Kasumi-1 (cell line): ENCODE measurements around the gene XIRP1.

Experiments
- DNase-seq, 2 experiments: peaks; one replicate each; lab custom pipeline; 2025; lab: John Stamatoyannopoulos, UW

Gene XIRP1

DNA sequence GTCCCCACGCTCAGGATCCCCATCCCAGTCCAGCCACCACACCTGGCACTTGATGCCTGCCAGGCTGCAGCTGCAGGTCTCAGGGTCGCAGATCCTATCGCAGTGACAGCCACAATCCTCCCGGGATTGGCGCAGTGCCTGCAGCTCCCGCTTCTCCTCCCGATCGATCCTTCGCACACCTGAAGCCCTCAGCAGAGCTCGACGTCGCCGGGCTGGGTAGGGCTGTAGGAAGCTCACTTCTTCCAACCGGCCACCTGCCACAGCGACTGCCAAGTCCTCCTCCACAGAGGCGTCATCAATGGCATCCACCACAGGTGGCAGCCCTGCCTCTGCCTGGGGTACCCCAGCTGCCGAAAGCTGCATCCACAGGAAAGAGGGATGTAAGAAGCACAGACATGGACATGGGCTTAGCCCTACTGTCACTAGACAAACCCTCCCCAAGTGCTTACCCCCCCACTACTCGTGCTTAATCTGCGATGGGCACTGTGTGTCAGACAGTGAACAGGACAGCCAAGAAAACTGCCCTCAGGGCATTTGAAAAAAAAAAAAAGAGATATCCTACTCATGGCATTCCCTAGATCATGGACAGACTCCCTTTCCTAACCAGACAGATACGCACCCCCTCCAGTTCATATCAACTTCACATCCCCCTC is 48.2 kb downstream of the XIRP1 start:
- DNase-seq: no peak

DNA sequence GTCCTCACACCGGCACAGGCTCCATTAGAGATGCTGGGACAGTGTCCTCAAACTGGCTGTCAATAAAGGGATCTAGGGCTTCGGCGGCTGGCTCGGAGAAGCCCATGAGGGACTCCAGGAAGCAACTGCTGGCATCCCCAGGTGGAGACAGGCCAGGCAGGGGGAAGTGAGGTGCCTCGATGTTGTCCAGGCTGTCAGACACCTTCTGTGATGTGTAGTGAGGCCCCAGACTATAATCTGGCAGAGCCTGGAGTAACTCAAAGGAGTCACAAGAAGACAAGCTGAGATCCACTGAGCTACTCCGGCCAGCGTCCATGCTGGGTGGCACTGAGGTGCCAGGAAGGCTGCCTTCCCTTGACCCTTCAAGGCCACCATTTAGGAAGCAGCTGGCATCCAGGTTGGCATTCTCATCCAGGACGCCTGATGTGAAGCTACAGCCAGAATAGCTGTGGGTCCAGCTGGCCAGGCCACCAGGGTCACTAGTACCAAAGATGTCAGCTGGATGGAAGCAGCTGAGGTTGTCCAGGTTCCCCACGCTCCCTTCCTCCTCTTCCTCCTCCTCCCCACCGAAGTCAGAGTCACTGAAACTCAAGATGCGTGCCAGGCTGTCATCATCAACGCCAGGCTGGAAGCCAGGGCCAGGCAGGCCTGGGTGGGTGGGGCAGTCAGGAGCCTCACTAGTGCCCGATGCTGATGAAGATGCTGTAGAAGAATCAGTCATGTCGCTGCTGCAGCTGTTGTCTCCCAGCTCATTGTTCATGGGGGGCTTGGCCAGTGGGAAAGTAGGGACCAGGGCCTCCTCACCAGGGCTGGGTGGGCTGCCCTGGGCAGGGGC is 49.1 kb downstream of the XIRP1 start:
- DNase-seq: no peak

DNA sequence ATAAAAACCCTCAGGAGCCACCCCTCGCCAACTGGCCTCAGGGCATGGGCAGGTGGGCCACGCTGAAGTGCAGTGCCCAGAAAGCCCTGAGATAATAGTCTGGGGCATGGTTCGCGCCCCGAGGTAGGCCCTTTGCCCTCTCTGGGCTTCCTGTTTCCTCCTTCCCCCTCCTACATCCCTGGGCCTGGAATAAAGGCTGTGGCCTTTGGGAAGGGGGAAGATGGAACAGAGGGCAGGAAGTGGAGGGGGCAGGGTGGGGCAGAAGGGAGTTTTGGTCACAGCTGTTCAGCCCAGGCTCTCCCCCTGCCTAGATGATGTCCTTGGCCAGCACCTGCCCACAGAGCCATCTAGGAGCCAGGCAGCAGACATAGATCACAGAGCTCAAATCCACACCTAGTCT is 50.3 kb downstream of the XIRP1 start:
- no peak for DNase-seq

- DNase-seq: no peak
Measured at GRCh38 chr3:39141171-39141995, 51.0 kb downstream of the XIRP1 start.

GRCh38 chr3:39140341-39140971 is 51.9 kb downstream of the XIRP1 start:
- no peak for DNase-seq

DNA sequence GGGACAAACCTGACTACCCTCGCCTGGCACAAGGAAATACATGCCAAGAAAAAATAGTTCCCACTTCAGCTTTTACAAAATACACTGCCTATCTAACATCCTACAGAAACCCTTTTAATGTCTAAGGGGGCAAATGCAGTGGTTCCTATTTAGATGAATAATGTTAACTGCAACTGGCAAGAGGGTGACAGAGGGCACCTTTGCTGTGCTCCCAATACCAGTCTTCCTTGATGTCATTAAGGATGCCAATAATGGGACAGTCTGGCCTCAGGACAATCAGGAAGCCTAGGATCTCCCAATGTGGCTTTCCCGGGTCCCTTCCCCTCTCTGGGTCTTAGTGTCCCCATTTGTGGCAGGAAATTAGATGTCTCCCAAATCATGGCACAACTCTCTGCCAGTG is 53.0 kb downstream of the XIRP1 start:
- no peak for DNase-seq

DNA sequence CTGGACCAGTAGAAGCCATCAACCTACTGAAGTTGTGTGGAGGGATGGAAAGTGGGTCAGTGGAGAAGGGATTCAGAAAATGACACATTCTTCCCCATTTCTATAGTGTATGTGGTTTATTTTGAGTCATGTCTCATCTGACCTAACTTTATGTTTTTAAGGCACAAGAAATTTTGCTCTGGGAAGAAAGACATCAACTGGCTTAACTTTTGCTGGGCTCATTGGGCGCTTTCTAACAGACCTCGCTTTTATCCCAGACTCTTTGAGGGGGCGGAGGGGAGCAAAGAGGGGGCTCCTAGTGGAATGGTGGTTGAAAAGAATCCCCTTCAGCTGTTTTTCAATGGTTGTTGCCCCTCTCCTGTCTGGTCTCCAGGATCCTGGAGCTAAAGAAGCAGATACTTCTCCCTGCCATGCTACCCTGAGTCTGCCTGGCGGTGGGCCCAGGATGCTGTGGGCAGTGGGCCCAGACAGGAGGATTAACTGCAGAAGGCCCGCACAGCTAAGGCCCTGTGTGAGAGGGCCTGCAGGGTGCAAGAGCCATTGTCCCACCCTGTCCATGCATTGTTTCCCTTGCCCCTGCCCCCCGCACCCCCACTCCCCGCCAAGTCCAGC is 53.5 kb downstream of the XIRP1 start:
- no peak for DNase-seq

GRCh38 chr3:39137991-39138803 is 54.2 kb downstream of the XIRP1 start:
- no peak for DNase-seq

GRCh38 chr3:39137435-39137936 is 54.9 kb downstream of the XIRP1 start:
- DNase-seq: no peak

DNA sequence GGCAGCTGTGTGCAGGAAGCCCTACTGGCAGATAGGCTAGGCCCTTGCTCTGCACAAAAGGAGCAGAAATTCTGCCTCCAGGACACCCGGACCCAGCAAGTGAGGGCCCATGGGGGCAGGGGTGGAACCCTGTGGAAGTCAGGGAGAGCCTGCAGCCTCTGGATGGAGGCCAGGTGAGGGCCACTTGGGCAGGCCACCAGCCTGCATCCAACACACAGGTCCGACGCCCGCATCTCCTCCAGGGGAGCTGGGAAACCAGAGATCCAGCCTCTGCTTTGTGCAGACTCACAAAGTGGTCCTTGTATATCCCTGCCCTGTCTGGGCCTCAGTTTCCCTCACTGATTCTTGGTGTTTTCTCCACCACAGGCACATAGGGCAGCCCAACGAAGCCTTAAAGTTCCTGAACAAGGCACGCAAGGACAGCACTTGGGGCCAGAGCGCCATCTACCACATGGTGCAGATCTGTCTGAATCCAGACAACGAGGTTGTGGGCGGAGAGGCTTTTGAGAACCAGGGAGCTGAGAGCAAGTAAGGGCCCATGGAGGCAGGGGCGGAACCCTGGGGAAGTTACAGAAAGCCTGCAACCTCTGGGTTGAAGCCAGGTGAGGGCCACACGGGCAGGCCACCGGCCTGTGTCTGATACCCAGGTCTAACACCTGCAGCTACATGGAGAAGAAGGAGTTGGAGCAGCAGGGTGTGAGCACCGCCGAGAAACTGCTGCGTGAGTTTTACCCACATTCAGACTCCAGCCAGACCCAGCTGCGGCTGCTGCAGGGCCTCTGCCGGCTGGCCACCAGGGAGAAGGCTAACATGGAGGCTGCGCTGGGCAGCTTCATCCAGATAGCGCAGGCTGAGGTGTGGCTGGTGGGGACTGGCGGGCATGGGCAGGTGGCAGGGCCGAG is 55.6 kb downstream of the XIRP1 start:
- no peak for DNase-seq

DNA sequence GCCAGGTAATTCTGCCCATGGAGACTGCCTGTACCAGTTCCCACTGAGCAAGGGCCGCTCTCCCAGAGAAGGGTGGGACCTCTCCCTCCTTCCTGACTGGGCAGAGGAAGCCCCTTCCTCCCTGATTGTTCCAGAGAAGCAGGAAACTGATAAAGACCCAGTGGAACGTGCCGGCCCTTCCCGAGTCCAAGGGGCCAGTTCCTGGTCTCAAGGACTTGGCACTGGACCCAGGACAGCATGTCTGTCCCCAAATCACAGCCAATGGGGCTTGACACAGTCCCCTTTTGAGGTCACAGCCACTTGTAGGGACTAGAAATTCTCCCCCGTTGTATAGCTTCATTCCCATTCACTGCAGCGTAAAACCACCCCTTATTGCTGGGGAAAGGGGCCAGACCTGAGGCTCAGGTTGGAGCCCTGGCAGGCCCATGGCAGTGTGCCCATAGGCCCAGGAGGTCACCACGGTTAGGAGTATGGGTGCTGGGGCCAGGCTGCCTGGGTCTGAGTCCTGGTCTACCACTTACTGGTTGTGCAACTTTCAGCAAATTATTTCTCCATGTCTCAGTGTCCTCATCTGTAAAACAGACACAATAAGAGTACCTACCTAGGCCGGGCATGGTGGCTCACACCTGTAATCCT is 57.1 kb downstream of the XIRP1 start:
- no peak for DNase-seq

GRCh38 chr3:39134305-39134704 is 58.1 kb downstream of the XIRP1 start:
- DNase-seq: no peak

DNA sequence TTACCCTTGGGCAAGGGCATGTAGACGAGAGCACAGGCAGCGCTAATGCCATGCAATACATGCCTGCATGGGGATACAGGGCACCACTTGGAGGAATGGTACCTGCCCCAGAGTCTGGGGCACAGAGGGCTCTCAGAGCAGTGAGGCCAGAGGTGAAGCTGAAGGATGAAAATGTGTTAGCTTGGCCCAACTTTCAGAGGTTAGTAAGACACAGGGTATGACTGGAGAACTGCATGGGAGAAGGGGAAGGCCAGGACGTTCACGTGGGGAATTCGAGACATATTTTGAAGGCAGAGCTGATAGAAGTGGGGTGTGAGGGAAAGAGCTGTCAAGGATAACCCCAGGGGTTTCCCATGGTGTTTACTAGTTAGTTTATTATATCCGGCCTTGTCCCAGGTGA is 58.6 kb downstream of the XIRP1 start:
- DNase-seq: no peak
